WTC11 (cell line): ENCODE results near the gene SCIN. TPM values are rescaled to one million over a fixed set of nuclear protein-coding genes. Genes with fewer than 3 reads are reported as not detected.
A peak's percentile ranks its signal among the peaks of the same experiment; 100 is the strongest.

Experiments used
- ATAC-seq: fragments of 200-7000 bp; cut with Tn5 transposase; 2 replicates; pipeline ENCODE4 v1.10.0; 2021; ENCODE audit warnings: mild to moderate bottlenecking, moderate library complexity
- Bru-seq: library from RNA; stranded (reverse); fragments of 400-500 nt; gene quantifications from one replicate; lab custom pipeline; 2021; lab: Mats Ljungman, UMichigan
- CTCF ChIA-PET: fragments of 300-600 bp; sonication (Branson Sonifier 250); formaldehyde crosslinking; loops from one replicate; lab custom pipeline; 2021; ENCODE audit warnings: antibody characterized with exemption; lab: Charles Lee
- POLR2A ChIA-PET: fragments of 350-600 bp; sonication (Branson Sonifier 250); formaldehyde crosslinking; loops from one replicate; lab custom pipeline; 2021; ENCODE audit warnings: antibody characterized with exemption; lab: Charles Lee
- DNase-seq: peaks from one replicate; pipeline ENCODE4 v3.0.0; 2021; ENCODE audit warnings: low spot score
- H3K27ac Mint-ChIP-seq: 2 replicates; pipeline ENCODE4 v1.8.0; 2021; ENCODE audit warnings: mixed read lengths
- H3K27me3 Mint-ChIP-seq: 2 replicates; pipeline ENCODE4 v1.8.0; 2021; ENCODE audit warnings: low read depth, mild to moderate bottlenecking, moderate library complexity, mixed read lengths
- H3K36me3 Mint-ChIP-seq: 2 replicates; pipeline ENCODE4 v1.8.0; 2021; ENCODE audit warnings: mixed read lengths
- H3K4me1 Mint-ChIP-seq: 2 replicates; pipeline ENCODE4 v1.8.0; 2022; ENCODE audit warnings: mixed read lengths
- H3K4me3 Mint-ChIP-seq: 2 replicates; pipeline ENCODE4 v1.8.0; 2021; ENCODE audit warnings: mild to moderate bottlenecking, moderate library complexity, mixed read lengths
- H3K9me3 Mint-ChIP-seq: 2 replicates; pipeline ENCODE4 v1.8.0; 2021; ENCODE audit warnings: mixed read lengths
- ESRRA ChIP-seq: sonication (generic); formaldehyde crosslinking; IDR thresholded peaks from 2 replicates; pipeline ENCODE4 v1.8.1; 2022; ENCODE audit warnings: mild to moderate bottlenecking, missing genetic modification reagents, borderline replicate concordance
- FOXK1 ChIP-seq: sonication (generic); formaldehyde crosslinking; IDR thresholded peaks from 2 replicates; pipeline ENCODE4 v1.8.0; 2022; ENCODE audit warnings: mild to moderate bottlenecking, moderate library complexity, missing genetic modification reagents
- FOXP4 ChIP-seq: sonication (generic); formaldehyde crosslinking; IDR thresholded peaks from 2 replicates; pipeline ENCODE4 v1.8.0; 2022; ENCODE audit warnings: mild to moderate bottlenecking, missing genetic modification reagents
- JAZF1 ChIP-seq: fragments of 250-450 bp; sonication (Bioruptor Pico); IDR thresholded peaks from 2 replicates; pipeline ENCODE4 v1.9.0; 2021; ENCODE audit warnings: moderate library complexity, mild to moderate bottlenecking, inconsistent platforms
- JUN ChIP-seq: sonication (generic); formaldehyde crosslinking; IDR thresholded peaks from 2 replicates; pipeline ENCODE4 v1.8.0; 2023; ENCODE audit warnings: mild to moderate bottlenecking, missing genetic modification reagents
- KAT7 ChIP-seq: sonication (generic); formaldehyde crosslinking; IDR thresholded peaks from 2 replicates; pipeline ENCODE4 v1.8.1; 2023; ENCODE audit warnings: missing genetic modification reagents, mild to moderate bottlenecking, borderline replicate concordance
- MYBL2 ChIP-seq: sonication (generic); formaldehyde crosslinking; IDR thresholded peaks from 2 replicates; pipeline ENCODE4 v1.8.1; 2023; ENCODE audit warnings: mild to moderate bottlenecking, moderate library complexity, missing genetic modification reagents
- NFATC4 ChIP-seq: fragments of 250-450 bp; sonication (Bioruptor Pico); IDR thresholded peaks from 2 replicates; pipeline ENCODE4 v1.9.0; 2021; ENCODE audit warnings: mild to moderate bottlenecking
- PRRX2 ChIP-seq: fragments of 250-450 bp; sonication (Bioruptor Pico); IDR thresholded peaks from 2 replicates; pipeline ENCODE4 v1.8.0; 2021; ENCODE audit warnings: mild to moderate bottlenecking
- RELA ChIP-seq: sonication (generic); formaldehyde crosslinking; IDR thresholded peaks from 2 replicates; pipeline ENCODE4 v1.8.1; 2022; ENCODE audit warnings: missing genetic modification reagents, mild to moderate bottlenecking, borderline replicate concordance
- SMAD3 ChIP-seq: sonication (generic); formaldehyde crosslinking; IDR thresholded peaks from 2 replicates; pipeline ENCODE4 v1.8.0; 2022; ENCODE audit warnings: missing genetic modification reagents, mild to moderate bottlenecking, borderline replicate concordance
- STAT6 ChIP-seq: sonication (generic); formaldehyde crosslinking; conservative IDR thresholded peaks from 2 replicates; pipeline ENCODE4 v1.8.1; 2023; ENCODE audit warnings: mild to moderate bottlenecking, low read depth, missing genetic modification reagents, moderate library complexity
- TEAD1 ChIP-seq: sonication (generic); formaldehyde crosslinking; IDR thresholded peaks from 2 replicates; pipeline ENCODE4 v1.8.0; 2022; ENCODE audit warnings: mild to moderate bottlenecking, missing genetic modification reagents
- TP53 ChIP-seq: sonication (generic); formaldehyde crosslinking; IDR thresholded peaks from 2 replicates; pipeline ENCODE4 v1.8.1; 2023; ENCODE audit warnings: mild to moderate bottlenecking, missing genetic modification reagents
- ZNF219 ChIP-seq: sonication (generic); formaldehyde crosslinking; IDR thresholded peaks from 2 replicates; pipeline ENCODE4 v1.8.0; 2023; ENCODE audit warnings: missing genetic modification reagents, mild to moderate bottlenecking, borderline replicate concordance
- long read RNA-seq, 3 experiments: library from RNA in 1 of 3; library from capped mRNA in 1 of 3; library from polyadenylated mRNA in 1 of 3; unstranded in 2 of 3; stranded (forward) in 1 of 3; transcript quantifications; one replicate each; pipeline ENCODE4 v2.0.0, GENCODE V29; 2021
- total RNA-seq: library from RNA; stranded (reverse); gene quantifications from 3 replicates; pipeline ENCODE4 v1.2.3, GENCODE V29; 2021
- TF ChIP-seq, protein P1 (sequence below): sonication (generic); formaldehyde crosslinking; IDR thresholded peaks from 2 replicates; pipeline ENCODE4 v1.8.0; 2022; ENCODE audit warnings: mild to moderate bottlenecking, missing genetic modification reagents
- TF ChIP-seq, protein P2 (sequence below): sonication (generic); formaldehyde crosslinking; IDR thresholded peaks from 2 replicates; pipeline ENCODE4 v1.8.1; 2023; ENCODE audit warnings: mild to moderate bottlenecking, missing genetic modification reagents
- TF ChIP-seq, protein P3 (sequence below): sonication (generic); formaldehyde crosslinking; IDR thresholded peaks from 2 replicates; pipeline ENCODE4 v1.8.1; 2023; ENCODE audit warnings: mild to moderate bottlenecking, moderate library complexity, missing genetic modification reagents

SCIN gene
- total RNA-seq, result 0.80 to 1.2 TPM (median 0.98 TPM) in 3 replicates
- Bru-seq, nascent RNA, result percentile 23 among the genes with signal in this experiment
- long read RNA-seq, experiment 1, full-length matches to known transcripts, result 4 of 5 reads
- long read RNA-seq, experiment 1, partial matches to known transcripts, result 1 of 5 reads
- long read RNA-seq, experiment 1, other reads (novel, unspliced or antisense), result 0 of 5 reads
- long read RNA-seq, experiment 2, partial matches to known transcripts, result 0 of 1 reads
- long read RNA-seq, experiment 2, other reads (novel, unspliced or antisense), result 1 of 1 reads
- long read RNA-seq, experiment 3, partial matches to known transcripts, result 0 of 1 reads
- long read RNA-seq, experiment 3, other reads (novel, unspliced or antisense), result 1 of 1 reads

GRCh38 chr7:12570534-12571461 lies at the start of gene SCIN:
TSS of gene SCIN (plus strand) at chr7:12570720. CDS start at chr7:12570787, 67 bp downstream.
- POLR2A ChIA-PET, result interaction anchor here (0.9 to 1.0 kb wide), 2 partner anchors 41 to 116 kb away, joined by 3 read pairs; no protein-coding TSS in a partner anchor
- Mint-ChIP-seq H3K27me3 (peaks cover 48% of the 10 kb centered on the region), H3K36me3 (no peaks in the 10 kb centered on the region), H3K4me1 (peaks cover 23% of the 10 kb centered on the region), H3K9me3 (no peaks in the 10 kb centered on the region), H3K27ac (no peak within 1 kb of the TSS), H3K4me3 (peak within 1 kb of the TSS; percentile 74)
- CTCF ChIA-PET, result interaction anchor here (1.2 to 3.2 kb wide), 6 partner anchors 10 to 116 kb away, joined by 3 to 14 read pairs (median 6); no protein-coding TSS in a partner anchor
- ATAC-seq (peak; percentile 84), DNase-seq (peak; percentile 55)
- TF ChIP-seq TP53, result 0 out of 2 replicates have a peak, but pooled peaks have one; percentile 44
- no peak for TF ChIP-seq PRRX2 (CRISPR knock-in tag)
- peak; percentile 56; the same call in 1 of the 2 replicates for TF ChIP-seq JUN (CRISPR knock-in tag)
- 0 out of 2 replicates have a peak, but pooled peaks have one; percentile 17 for TF ChIP-seq FOXK1 (CRISPR knock-in tag)
- 0 out of 2 replicates have a peak, but pooled peaks have one; percentile 48 for TF ChIP-seq RELA (CRISPR knock-in tag)
- 0 out of 2 replicates have a peak, but pooled peaks have one; percentile 52 for TF ChIP-seq ESRRA
- TF ChIP-seq NFATC4 (CRISPR knock-in tag), result no peak
- 0 out of 2 replicates have a peak, but pooled peaks have one; percentile 47 for TF ChIP-seq FOXP4 (CRISPR knock-in tag)
- TF ChIP-seq, protein P1, sequence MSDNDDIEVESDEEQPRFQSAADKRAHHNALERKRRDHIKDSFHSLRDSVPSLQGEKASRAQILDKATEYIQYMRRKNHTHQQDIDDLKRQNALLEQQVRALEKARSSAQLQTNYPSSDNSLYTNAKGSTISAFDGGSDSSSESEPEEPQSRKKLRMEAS (CRISPR knock-in tag), result peak; percentile 87
- no peak for TF ChIP-seq JAZF1 (CRISPR knock-in tag)
- 0 out of 2 replicates have a peak, but pooled peaks have one; percentile 35 for TF ChIP-seq ZNF219 (CRISPR knock-in tag)
- TF ChIP-seq MYBL2 (CRISPR knock-in tag), result 0 out of 2 replicates have a peak, but pooled peaks have one; percentile 22
- TF ChIP-seq STAT6 (CRISPR knock-in tag), result 0 out of 2 replicates have a peak, but pooled peaks have one; percentile 63
- TF ChIP-seq KAT7 (CRISPR knock-in tag), result 0 out of 2 replicates have a peak, but pooled peaks have one; percentile 77
- 0 out of 2 replicates have a peak, but pooled peaks have one; percentile 32 for TF ChIP-seq SMAD3
- TF ChIP-seq, protein P2, sequence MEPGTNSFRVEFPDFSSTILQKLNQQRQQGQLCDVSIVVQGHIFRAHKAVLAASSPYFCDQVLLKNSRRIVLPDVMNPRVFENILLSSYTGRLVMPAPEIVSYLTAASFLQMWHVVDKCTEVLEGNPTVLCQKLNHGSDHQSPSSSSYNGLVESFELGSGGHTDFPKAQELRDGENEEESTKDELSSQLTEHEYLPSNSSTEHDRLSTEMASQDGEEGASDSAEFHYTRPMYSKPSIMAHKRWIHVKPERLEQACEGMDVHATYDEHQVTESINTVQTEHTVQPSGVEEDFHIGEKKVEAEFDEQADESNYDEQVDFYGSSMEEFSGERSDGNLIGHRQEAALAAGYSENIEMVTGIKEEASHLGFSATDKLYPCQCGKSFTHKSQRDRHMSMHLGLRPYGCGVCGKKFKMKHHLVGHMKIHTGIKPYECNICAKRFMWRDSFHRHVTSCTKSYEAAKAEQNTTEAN (CRISPR knock-in tag), result no peak
- TF ChIP-seq, protein P3, sequence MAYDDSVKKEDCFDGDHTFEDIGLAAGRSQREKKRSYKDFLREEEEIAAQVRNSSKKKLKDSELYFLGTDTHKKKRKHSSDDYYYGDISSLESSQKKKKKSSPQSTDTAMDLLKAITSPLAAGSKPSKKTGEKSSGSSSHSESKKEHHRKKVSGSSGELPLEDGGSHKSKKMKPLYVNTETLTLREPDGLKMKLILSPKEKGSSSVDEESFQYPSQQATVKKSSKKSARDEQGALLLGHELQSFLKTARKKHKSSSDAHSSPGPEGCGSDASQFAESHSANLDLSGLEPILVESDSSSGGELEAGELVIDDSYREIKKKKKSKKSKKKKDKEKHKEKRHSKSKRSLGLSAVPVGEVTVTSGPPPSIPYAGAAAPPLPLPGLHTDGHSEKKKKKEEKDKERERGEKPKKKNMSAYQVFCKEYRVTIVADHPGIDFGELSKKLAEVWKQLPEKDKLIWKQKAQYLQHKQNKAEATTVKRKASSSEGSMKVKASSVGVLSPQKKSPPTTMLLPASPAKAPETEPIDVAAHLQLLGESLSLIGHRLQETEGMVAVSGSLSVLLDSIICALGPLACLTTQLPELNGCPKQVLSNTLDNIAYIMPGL (CRISPR knock-in tag), result peak; percentile 47; the same call in 1 of the 2 replicates
- peak; percentile 61; the same call in 1 of the 2 replicates for TF ChIP-seq TEAD1
